ENCODE results near the gene RNF213. TPM values are rescaled to one million over a fixed set of nuclear protein-coding genes. Genes with fewer than 3 reads are reported as not detected.

RNF213 gene
- total and polyA plus RNA-seq, 10 donors: 36.7 to 481 (median 337) TPM

- H3K4me1 ChIP-seq: no peaks in the 10 kb centered on the region
- WGBS, 5 donors: 88 to 93% (median 90%) methylated on average over 22 of the region's 22 CpGs
- no peaks in the 10 kb centered on the region for H3K9me3 ChIP-seq
- TF ChIP-seq POLR2AphosphoS5 (IDR thresholded peaks at IDR 0.05): no peak
- TF ChIP-seq, protein P1, sequence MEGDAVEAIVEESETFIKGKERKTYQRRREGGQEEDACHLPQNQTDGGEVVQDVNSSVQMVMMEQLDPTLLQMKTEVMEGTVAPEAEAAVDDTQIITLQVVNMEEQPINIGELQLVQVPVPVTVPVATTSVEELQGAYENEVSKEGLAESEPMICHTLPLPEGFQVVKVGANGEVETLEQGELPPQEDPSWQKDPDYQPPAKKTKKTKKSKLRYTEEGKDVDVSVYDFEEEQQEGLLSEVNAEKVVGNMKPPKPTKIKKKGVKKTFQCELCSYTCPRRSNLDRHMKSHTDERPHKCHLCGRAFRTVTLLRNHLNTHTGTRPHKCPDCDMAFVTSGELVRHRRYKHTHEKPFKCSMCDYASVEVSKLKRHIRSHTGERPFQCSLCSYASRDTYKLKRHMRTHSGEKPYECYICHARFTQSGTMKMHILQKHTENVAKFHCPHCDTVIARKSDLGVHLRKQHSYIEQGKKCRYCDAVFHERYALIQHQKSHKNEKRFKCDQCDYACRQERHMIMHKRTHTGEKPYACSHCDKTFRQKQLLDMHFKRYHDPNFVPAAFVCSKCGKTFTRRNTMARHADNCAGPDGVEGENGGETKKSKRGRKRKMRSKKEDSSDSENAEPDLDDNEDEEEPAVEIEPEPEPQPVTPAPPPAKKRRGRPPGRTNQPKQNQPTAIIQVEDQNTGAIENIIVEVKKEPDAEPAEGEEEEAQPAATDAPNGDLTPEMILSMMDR (IDR thresholded peaks at IDR 0.05 in 8 of 11, conservative IDR thresholded peaks at IDR 0.05 in 3 of 11): no peak
- TF ChIP-seq POLR2A (IDR thresholded peaks at IDR 0.05): no peak
- DNase-seq: peak; percentile 56
- intact Hi-C loops (cut with DNase I; ENCODE audit: low total_unique reads): no loop called here
- H3K4me3 ChIP-seq: no peak overlapping the region
- no peaks in the 10 kb centered on the region for H3K27me3 ChIP-seq (replicated peaks in 1 of 7)
- peaks cover 2 to 96% (median 37%) of the 10 kb centered on the region in 6 donors for H3K36me3 ChIP-seq
- no peak overlapping the region for H3K27ac ChIP-seq
Measured at GRCh38 chr17:80244871-80245509, 15.7 kb upstream of the RNF213 start.

DNA sequence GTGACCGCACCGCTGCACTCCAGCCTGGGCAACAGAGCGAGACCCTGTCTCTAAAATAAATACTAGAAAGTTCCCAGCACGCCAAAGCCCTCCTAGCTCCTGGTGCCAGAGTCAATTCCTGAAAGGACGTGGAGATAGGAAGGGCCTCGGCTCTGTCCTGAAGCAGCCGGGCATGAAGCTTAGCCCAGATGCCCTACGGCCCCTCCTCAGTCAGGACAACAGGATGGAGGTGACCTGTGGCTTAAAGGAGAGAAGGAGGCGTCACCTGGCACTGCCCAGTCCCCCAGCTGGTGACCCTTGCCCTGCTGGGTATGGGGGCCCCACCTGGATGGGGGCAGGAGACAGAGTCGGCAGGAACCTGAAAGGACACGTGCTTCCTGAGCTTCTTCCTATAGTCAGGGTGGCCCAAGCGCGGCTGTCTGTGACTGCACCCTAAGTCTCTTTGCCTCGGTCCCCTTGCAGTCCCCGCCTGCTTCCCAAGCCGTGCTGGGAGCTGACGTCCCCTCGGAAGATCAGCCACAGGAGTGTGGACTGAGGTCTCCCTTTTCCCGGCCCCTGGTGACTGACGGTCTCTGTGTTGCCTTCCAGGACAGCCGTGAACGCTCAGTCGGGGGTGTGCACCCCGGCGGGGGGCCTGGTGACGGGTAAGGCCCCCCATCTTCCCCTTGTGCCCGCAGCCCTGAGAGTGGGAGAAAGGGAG is 14.9 kb upstream of the RNF213 start:
- peak; percentile 64 for DNase-seq
- H3K27me3 ChIP-seq (replicated peaks in 1 of 7): no peaks in the 10 kb centered on the region
- intact Hi-C loops (cut with DNase I; ENCODE audit: low total_unique reads): no loop called here
- 87 to 91% (median 91%) methylated on average over 21 to 27 of the region's 27 CpGs for WGBS, 5 donors
- TF ChIP-seq POLR2A (IDR thresholded peaks at IDR 0.05): no peak
- TF ChIP-seq, protein P1 (IDR thresholded peaks at IDR 0.05 in 8 of 11, conservative IDR thresholded peaks at IDR 0.05 in 3 of 11): no peak
- peak in 1 of 3 donors; percentile 28 for TF ChIP-seq POLR2AphosphoS5 (IDR thresholded peaks at IDR 0.05)
- no peak overlapping the region for H3K4me3 ChIP-seq
- no peaks in the 10 kb centered on the region for H3K4me1 ChIP-seq
- H3K9me3 ChIP-seq: no peaks in the 10 kb centered on the region
- no peak overlapping the region for H3K27ac ChIP-seq
- peaks cover 2 to 94% (median 37%) of the 10 kb centered on the region in 6 donors for H3K36me3 ChIP-seq

DNA sequence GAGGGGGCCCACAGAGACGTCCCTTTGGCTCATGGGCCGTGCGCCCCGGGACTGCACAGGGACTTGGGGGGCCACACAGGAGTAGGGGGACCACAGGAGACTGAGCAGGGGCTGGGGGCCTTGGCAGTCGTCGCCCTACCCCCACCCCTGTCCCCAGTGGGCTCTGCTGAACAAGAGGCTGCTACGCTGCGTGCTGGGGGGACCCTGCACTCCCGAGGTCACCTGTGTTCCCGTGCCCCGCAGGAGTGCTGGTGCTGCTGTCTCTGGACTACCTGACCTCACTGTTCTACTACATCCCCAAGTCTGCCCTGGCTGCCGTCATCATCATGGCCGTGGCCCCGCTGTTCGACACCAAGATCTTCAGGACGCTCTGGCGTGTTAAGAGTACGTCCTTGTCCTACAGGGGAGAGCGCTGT is 14.4 kb upstream of the RNF213 start:
- H3K4me3 ChIP-seq: no peak overlapping the region
- H3K4me1 ChIP-seq: no peaks in the 10 kb centered on the region
- intact Hi-C loops (cut with DNase I; ENCODE audit: low total_unique reads): no loop called here
- TF ChIP-seq, protein P1 (IDR thresholded peaks at IDR 0.05 in 8 of 11, conservative IDR thresholded peaks at IDR 0.05 in 3 of 11): no peak
- TF ChIP-seq POLR2AphosphoS5 (IDR thresholded peaks at IDR 0.05): no peak
- TF ChIP-seq POLR2A (IDR thresholded peaks at IDR 0.05): no peak
- H3K27me3 ChIP-seq (replicated peaks in 1 of 7): no peaks in the 10 kb centered on the region
- DNase-seq: peak; percentile 63
- H3K27ac ChIP-seq: no peak overlapping the region
- no peaks in the 10 kb centered on the region for H3K9me3 ChIP-seq
- 91 to 97% (median 93%) methylated on average over 14 to 19 of the region's 19 CpGs for WGBS, 5 donors
- H3K36me3 ChIP-seq: peaks cover 2 to 89% (median 35%) of the 10 kb centered on the region in 6 donors

GRCh38 chr17:80246726-80247125 is 13.9 kb upstream of the RNF213 start:
- Histone ChIP-seq H3K27me3 (replicated peaks in 1 of 7) (no peaks in the 10 kb centered on the region), H3K36me3 (peaks cover 2 to 89% (median 31%) of the 10 kb centered on the region in 6 donors), H3K4me3 (no peak overlapping the region), H3K9me3 (no peaks in the 10 kb centered on the region), H3K4me1 (no peaks in the 10 kb centered on the region), H3K27ac (no peak overlapping the region)
- intact Hi-C loops (cut with DNase I; ENCODE audit: low total_unique reads): no loop called here
- TF ChIP-seq POLR2AphosphoS5 (IDR thresholded peaks at IDR 0.05) (no peak), POLR2A (IDR thresholded peaks at IDR 0.05) (no peak)
- TF ChIP-seq, protein P1 (IDR thresholded peaks at IDR 0.05 in 8 of 11, conservative IDR thresholded peaks at IDR 0.05 in 3 of 11): no peak
- DNase-seq: peak; percentile 53
- WGBS, 5 donors: 83 to 97% (median 91%) methylated on average over 7 to 8 of the region's 8 CpGs
